NCI-H226 (cell line): ENCODE results near the gene LRRC7.
"Not testable (repeated sequence)": the region's sequence is repeated elsewhere in the genome, so short reads cannot be mapped to it uniquely, and the experiment has no call there.

Source experiments
- DNase-seq: peaks from one replicate; pipeline ENCODE4 v3.0.0-alpha.2; 2015

Gene LRRC7

GRCh38 chr1:69987881-69988280 lies 420.2 kb downstream of the LRRC7 start:
- no peak for DNase-seq

GRCh38 chr1:69991644-69992043 lies 423.9 kb downstream of the LRRC7 start:
- DNase-seq, result no peak

GRCh38 chr1:69992594-69992993 lies 424.9 kb downstream of the LRRC7 start:
- DNase-seq, result no peak

GRCh38 chr1:69993810-69994209 lies 426.1 kb downstream of the LRRC7 start:
- no peak for DNase-seq

GRCh38 chr1:69994241-69994640 lies 426.5 kb downstream of the LRRC7 start:
- peak; percentile 15 for DNase-seq

- DNase-seq, result no peak
These were observed 431.1 kb downstream of the LRRC7 start for GRCh38 chr1:69998847-69999246.

GRCh38 chr1:70003211-70003908 lies 435.6 kb downstream of the LRRC7 start:
- no peak for DNase-seq

GRCh38 chr1:70005386-70006034 lies 437.8 kb downstream of the LRRC7 start:
- no peak for DNase-seq

GRCh38 chr1:70008660-70009059 lies 440.9 kb downstream of the LRRC7 start:
- no peak for DNase-seq

GRCh38 chr1:70017770-70018169 lies 450.0 kb downstream of the LRRC7 start:
- DNase-seq, result peak; percentile 52

- no peak for DNase-seq
These were observed 456.6 kb downstream of the LRRC7 start for GRCh38 chr1:70024272-70024671.

GRCh38 chr1:70025052-70025451 lies 457.3 kb downstream of the LRRC7 start:
- no peak for DNase-seq

- no peak for DNase-seq
These were observed 458.1 kb downstream of the LRRC7 start for GRCh38 chr1:70025846-70026245.

GRCh38 chr1:70033266-70033873 lies 465.6 kb downstream of the LRRC7 start:
- DNase-seq, result no peak

GRCh38 chr1:70033936-70034335 lies 466.2 kb downstream of the LRRC7 start:
- DNase-seq, result no peak

GRCh38 chr1:70034403-70034802 lies 466.7 kb downstream of the LRRC7 start:
- peak; percentile 63 for DNase-seq

- peak; percentile 48 for DNase-seq
These were observed 470.3 kb downstream of the LRRC7 start for GRCh38 chr1:70038025-70038424.

- no peak for DNase-seq
These were observed 471.8 kb downstream of the LRRC7 start for GRCh38 chr1:70039485-70039884.

- DNase-seq, result no peak
These were observed 473.8 kb downstream of the LRRC7 start for GRCh38 chr1:70041317-70042045.

GRCh38 chr1:70042090-70042731 lies 474.5 kb downstream of the LRRC7 start:
- no peak for DNase-seq

- DNase-seq, result peak; percentile 76
These were observed 476.1 kb downstream of the LRRC7 start for GRCh38 chr1:70043804-70044203.

- DNase-seq, result peak; percentile 53
These were observed 477.1 kb downstream of the LRRC7 start for GRCh38 chr1:70044832-70045231.

- not testable (repeated sequence) for DNase-seq
These were observed 477.9 kb downstream of the LRRC7 start for GRCh38 chr1:70045581-70045980.
